GM21717 (cell line): ENCODE results near the gene ZNF69.
"Not testable (repeated sequence)": the region's sequence is repeated elsewhere in the genome, so short reads cannot be mapped to it uniquely, and the experiment has no call there.

ENCODE experiments used
- ATAC-seq: cut with Tn5 transposase; IDR thresholded peaks from one replicate; pipeline ENCODE4 v1.9.1; 2021; ENCODE audit warnings: mild to moderate bottlenecking, moderate library complexity; ENCODE audit not compliant: unreplicated experiment

ZNF69 gene

DNA sequence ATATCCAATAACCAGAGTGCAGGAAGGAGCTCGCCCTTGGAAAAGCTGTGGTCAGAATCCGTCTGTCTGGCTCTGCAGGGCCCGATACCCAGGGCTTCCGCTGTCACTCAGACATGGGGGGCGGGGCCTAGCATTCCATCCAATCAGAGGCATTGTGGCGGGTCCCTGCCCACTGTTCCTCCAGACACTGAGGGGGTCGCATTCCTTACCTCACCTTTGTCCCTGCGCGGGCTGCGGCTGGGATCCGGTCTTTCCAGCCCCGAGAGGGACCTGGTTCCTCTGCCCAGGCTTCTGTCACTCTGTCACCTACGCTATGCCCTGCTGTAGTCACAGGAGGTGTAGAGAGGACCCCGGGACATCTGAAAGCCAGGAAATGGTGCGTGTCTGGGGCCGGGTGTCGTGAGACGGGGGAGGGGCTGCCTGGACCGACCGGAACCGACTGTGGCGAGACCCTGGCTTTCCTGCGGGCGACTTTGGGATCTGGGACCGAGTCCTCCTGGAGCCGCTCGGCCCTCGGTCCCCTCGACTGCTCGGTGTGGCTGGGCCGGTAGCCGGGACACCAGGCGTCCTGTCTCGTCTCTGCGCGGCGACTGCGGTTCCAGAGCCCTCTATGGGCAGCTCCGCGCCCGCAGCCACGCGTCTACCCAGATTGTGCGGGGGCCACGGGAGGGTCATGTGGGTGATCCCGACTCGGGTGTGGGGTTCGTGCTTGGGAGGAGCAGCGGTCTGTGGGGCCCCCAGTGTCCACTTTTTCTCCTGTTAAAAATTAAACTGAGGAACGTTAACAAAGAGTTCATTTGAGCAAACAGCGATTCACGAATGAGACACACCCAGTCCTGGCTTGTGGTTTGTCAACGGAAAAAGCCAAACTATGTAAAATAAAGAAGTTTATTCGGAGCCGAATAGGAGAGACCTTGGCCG, at the start of gene ZNF69:
Gene ZNF69 (plus strand): TSS at position 172 of the 921 bp plus-strand sequence. CDS start 142 bp downstream, at position 314.
- no peak for ATAC-seq

DNA sequence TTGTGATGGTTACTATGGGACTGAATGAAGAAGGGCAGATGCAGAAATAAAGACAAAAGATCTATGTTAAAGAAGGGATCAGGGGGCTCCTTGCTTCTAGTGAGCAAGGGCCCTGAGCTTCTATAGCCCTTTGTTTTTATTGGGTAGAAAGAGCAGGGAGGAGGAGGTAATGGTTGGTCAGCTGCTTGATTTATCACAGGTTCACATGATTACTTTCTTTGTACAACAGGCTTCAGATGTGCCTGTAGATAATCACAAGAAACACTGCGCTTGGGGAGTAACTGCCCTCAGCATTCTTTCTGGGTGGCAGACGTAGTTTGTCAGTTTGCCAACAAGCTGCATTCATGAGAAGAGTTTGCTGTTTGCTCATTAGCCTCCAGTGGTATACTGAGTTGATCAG, 43.9 kb upstream of the ZNF69 start:
- no peak for ATAC-seq

DNA sequence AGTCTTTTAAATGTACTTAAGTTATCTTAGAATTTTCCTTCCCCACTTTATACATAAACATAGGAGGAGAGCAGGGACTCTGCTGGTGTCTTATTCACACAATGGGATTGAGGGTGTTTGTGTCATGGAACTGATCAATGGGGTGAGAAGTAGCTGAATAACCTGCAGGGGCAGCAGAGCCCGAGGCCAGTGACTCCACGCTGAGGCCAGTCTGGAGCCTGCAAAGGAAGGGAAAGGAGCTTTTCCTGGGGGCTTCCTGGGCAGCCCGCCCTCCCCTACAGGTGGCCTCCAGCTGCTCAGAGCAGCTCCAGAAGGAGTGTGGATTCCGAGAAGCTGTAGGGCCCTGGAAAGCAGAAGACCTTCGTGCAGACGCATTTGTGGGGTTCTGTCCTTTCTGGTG, 40.0 kb upstream of the ZNF69 start:
- ATAC-seq = not testable (repeated sequence)

DNA sequence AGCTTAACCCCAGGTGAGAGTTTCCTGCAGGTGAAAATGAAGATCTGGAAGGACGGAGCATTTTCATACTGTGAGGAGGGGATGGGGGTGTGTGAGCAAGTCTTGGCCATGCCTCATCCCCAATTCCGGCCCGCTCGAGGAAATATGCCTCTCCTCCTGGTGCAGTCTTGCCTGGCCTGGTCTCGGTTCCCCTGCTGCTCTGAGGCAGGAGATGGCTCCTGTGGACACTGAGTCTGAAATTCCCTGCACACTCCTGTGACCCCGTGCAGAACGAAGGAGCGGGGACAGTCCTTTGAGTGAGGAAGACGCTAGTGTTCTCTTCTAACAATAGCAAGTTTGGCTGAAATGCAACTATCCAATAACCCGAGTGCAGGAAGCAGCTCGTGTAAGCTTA, 39.4 kb upstream of the ZNF69 start:
- no peak for ATAC-seq

DNA sequence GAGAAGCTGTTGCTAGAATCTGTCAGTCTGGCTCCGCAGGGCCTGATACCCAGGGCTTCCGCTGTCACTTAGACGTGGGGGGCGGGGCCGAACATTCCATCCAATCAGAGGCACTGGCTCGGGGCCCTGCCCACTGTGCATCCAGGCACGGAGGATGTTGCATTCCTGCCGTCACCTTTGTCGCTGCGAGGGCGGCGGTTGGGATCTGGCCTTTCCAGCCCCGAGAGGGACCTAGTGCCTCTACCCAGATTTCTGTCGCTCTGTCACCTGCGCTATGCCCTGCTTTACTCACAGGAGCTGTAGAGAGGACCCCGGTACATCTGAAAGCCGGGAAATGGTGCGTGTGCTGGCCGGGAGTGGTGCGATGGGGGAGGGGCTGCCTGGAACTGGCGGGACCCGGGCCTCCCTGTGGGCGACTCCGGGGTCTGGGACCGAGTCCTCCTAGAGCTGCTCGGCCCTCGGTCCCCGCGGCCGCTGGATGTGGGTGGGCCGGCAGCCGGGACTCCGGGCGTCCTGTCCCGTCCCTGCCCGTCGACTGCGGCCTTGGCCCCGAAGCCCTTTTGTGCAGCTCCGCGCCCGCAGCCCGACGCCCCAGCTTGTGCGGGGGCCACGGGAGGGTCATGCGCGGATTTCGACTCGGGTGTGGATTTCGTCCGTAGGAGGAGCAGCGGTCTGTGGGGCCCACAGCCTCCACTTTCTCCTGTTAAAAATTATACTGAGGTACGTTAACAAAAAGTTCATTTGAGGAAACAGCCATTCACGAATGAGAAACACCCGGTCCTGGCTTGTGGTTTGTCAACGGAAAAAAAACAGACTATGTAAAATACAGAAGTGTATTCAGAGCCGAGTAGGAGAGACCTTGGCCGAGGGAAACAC, 38.8 kb upstream of the ZNF69 start, which contains the start of gene ZNF439:
Gene ZNF439 (plus strand): TSS at position 133 of the 876 bp plus-strand sequence. CDS start 142 bp downstream, at position 275.
- ATAC-seq = peak; percentile 62

DNA sequence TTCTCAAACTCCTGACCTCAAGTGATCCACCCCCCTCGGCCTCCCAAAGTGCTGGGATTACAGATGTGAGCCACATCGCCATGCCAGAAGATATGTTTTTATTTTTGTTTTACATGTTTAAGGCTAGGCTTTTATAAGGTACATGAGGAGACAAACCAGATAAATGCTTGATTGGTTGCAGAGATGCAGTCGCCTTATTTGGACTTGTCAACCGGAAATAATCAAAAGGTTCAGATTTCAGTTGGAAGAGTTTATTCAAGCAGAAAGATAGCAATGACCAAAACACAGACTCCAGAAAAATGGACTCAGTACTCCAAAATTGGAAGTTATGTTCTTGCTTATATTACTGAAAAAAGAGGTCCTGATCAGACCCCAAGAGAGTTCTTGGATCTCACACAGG, 37.3 kb upstream of the ZNF69 start:
- ATAC-seq = not testable (repeated sequence)

DNA sequence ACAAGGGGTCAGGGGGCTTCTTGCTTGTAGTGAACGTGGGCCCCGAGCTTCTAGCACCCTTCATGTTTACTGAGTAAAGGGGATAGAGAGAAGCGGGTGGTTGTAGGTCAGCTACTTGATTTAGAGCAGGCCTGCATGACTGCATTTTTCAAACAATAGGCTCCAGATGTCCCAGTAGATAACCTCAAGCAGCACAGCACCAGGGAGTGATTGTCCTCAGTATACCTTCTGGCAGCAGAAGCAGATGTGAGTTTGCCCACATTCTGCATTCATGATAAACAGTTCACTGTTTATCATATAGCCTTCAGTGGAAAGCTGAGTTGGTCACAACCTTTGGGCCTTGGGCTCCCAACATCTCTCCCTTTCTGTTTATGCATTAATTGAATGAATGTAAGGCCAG, 34.2 kb upstream of the ZNF69 start:
- no peak for ATAC-seq

DNA sequence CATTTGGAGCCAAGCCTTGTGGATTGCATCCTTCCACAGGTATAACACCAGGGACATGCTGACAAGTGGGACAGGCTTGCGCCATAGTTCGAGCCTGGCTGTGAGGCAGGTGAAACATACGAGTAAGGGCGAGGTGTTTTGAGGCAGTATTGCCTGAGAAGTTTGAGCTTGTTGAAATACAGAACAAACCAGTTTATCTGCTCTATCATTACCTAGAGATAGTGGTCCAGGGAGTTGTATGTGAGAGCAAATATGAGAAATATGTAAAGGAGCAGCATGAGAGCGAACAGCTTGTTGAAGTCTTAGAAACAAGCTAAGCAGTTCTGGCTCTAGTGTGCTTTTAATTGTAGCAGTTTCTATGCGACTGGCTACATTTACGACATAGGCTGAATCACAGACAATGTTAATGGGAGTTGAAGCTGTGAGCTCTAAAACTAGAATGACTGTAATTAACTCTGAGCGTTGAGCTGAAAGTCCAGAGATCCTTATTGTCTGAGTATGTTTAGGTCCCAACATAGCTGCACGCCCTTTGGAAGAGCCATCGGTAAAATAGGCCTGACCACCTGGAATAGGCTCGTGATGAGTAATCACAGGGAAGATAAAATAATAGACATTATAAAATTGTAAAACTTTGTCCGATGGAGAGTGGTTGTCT, 30.9 kb upstream of the ZNF69 start:
- no peak for ATAC-seq

DNA sequence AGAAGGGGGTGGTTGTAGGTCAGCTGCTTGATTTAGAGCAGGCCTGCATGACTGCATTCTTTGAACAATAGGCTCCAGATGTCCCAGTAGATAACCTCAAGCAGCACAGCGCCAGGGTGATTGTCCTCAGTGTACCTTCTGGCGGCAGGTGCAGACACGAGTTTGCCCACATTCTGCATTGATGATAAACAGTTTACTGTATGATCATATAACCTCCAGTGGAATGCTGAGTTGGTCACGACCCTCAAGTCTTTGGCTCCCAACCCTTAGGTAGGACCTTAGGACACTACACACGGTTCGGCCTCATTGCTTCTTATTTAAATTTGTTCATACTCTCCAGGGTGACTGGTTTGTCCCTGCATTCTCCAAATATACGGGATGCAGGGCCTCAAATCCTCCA, 26.9 kb upstream of the ZNF69 start:
- no peak for ATAC-seq

DNA sequence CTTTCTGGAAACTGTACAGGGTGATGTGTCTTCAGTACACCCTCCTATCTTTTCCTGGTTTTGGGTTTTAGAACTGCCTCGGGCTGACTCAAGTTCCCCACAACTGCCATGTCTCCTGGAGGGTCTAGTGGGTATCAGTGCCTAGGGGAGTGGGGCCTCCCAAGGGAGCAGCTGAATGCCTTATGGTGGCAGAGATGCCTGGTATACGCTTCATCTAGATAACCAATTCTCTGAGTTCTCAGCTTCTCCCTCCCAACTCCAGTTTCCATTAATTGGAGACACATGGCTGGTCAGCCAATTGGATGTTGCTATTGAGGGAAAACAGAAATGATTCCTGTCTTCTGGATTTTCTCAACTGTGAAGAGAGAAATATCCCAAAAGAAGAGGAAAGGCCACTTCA, 26.3 kb upstream of the ZNF69 start:
- ATAC-seq = no peak

DNA sequence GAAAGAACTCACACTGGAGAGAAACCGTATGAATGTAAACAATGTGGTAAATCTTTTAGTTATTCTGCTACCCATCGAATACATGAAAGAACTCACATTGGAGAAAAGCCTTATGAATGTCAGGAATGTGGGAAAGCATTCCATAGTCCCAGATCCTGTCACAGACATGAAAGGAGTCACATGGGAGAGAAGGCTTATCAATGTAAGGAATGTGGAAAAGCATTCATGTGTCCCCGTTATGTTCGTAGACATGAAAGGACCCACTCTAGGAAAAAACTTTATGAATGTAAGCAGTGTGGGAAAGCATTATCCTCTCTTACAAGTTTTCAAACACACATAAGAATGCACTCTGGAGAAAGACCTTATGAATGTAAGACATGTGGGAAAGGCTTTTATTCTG, 19.8 kb upstream of the ZNF69 start:
- ATAC-seq = not testable (repeated sequence)

DNA sequence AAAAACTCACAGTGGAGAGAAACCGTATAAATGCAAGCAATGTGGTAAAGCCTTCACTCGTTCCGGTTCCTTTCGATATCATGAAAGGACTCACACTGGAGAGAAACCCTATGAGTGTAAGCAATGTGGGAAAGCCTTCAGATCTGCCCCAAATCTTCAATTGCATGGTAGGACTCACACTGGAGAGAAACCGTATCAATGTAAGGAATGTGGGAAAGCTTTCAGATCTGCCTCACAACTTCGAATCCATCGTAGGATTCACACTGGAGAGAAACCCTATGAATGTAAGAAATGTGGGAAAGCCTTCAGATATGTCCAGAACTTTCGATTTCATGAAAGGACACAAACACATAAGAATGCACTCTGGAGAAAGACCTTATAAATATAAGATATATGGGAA, 19.4 kb upstream of the ZNF69 start:
- ATAC-seq = no peak

DNA sequence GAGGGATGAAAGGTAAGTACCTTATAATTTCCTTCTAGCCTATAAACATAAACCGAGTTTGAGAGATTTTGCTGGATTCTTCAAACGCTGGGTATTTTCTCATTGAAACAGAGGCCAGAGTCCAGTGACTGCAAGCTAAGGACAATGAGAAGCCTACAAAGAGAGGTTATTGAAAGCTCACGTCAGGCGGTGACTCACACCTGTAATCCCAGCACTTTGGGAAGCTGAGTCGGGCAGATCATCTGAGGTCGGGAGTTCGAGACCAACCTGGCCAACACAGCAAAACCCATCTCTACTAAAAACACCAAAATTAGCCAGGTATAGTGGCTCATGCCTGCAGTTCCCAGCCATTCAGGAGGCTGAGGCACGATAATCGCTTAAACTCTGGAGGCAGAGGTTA, 15.0 kb upstream of the ZNF69 start:
- ATAC-seq = no peak

DNA sequence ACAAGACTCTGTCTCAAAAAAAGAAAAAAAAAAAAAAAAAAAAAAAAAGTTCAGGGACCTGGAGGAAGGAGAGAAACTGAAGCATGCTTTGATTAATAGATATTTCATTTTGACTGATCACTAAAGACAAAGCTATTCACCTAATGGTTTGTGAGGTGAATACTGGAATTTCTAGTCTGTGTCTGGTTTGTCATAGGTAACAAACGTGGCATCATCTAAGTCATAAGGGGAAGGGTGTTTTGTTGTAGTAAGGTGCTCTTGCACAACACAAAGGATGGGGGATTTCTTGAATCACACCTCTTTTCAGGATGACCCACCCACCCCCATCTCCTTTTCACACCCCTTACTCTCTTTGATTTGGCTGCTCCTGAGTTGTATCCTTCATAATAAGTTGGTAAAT, 13.8 kb upstream of the ZNF69 start:
- ATAC-seq = no peak

DNA sequence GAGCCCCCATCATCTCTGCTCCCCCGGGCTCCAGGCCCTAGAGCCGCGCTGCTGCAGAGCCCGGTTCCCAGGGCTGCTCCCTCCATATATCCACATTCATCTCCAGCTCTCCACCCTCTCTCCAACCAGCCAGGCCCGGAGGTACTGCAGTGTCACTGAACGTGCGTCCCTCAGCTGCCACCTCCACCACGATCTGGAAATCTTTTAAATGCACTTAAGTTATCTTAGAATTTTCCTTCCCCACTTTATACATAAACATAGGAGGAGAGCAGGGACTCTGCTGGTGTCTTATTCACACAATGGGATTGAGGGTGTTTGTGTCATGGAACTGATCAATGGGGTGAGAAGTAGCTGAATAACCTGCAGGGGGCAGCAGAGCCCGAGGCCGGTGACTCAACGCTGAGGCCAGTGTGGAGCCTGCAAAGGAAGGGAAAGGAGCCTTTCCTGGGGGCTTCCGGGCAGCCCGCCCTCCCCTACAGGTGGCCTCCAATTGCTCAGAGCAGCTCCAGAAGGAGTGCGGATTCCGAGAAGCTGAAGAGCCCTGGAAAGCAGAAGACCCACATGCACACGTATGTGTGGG, 7.8 kb upstream of the ZNF69 start:
- ATAC-seq = not testable (repeated sequence)

DNA sequence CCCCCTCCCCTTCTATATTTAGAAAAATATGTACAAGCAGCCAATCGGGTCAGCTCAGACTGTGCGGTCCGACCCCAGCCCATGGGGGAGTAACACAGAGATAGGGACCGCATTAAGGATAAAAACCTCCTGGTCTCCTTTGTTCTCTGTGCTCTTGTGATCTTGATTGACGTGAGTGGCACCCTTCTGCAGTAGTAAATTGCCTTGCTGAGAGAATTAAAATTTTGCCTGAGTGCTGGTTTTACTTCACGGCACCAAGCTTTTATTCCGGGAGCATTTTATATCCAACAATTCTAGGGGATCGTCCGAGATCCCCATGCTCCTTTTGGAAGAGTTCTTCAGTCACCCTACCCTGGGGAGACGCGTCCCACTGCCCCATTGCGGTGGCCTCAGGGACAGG, 7.0 kb upstream of the ZNF69 start:
- no peak for ATAC-seq

DNA sequence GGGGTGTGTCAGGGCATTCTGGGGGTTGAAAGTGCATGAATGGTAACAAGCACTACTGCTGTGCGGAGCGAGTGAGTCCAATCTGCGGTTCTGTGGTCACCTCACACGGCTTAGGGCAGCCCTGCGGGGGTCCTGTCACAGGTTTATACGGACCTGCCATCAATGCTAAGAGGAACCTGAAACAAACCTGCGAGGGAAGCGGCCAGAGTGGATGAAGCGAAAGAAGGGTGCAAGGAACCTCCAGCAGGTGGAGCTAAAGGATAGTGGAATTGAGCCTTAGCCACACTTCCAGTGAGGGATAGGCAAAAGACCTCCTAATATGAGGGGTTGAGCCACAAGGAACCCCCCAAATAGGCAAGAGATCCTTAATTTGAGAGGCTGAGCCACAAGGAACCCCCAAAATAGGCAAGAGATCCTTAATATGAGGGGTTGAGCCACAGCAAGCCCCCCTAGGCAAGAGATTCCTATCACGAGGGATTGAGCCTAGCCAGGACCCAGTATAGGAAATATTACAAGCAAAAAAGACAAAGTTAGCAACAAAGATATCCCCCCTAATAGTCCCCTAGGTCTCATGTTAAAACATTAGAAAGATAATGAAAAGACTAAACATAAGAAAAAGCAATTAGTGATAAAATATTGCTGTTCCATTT, 6.3 kb upstream of the ZNF69 start:
- no peak for ATAC-seq

DNA sequence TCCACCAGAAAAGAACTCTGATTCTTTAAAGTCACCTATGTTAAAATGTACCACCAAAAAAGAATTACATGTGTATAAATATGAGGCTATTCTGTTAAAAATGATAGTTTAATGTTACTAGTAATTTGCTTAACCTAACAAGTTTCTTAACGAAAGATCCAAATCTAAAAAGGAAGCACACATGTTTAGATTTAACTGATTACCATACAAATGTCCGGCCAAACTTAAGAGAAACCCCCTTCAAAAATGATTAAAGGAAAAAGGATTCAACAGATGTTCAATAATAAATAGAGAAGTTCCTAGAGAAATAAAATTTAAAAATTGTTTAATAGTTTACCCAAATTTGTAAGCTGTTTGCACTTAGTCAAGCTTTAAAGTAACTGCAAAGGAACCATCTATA, 5.0 kb upstream of the ZNF69 start:
- no peak for ATAC-seq

DNA sequence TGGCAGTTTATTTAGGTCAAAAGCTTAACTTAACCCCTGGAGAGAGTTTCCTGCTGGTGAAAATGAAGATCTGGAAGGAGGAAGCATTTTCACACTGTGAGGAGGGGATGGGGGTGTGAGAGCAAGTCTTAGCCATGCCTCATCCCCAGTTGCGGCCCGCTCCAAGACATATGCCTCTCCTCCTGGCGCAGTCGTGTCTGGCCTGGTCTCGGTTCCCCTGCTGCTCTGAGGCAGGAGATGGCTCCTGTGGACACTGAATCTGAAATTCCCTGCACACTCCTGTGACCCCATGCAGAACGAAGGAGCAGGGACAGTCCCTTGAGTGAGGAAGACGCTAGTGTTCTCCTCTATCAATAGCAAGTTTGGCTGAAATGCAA, 360 bp upstream of the ZNF69 start:
- ATAC-seq = no peak

DNA sequence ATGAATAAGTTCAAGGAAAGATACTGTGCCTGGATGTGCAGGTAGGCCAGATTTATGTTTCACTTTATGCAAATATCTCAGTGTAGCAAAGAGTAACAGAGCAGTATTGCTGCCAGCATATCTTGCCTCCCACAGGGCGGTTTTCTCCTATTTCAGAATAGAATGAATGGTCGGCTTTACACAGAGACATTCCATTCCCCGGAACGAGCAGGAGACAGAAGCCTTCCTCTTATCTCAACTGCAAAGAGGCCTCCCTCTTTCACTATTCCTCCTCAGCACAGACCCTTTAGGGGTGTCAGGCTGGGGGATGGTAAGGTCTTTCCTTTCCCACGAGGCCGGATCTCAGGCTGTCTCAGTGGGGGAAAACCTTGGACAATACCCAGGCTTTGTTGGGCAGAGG, 2.3 kb downstream of the ZNF69 start:
- ATAC-seq = not testable (repeated sequence)
